HCT116 (cell line): ENCODE data around the gene TMEM119. TPM values are rescaled to one million over a fixed set of nuclear protein-coding genes. Genes with fewer than 3 reads are reported as not detected.

Source experiments
- ATAC-seq: fragments of 200-7000 bp; cut with Tn5 transposase; 2 replicates; pipeline ENCODE4 v1.9.1; 2020; ENCODE audit warnings: mild to moderate bottlenecking, moderate library complexity
- BruUV-seq: library from RNA; stranded (reverse); fragments of 400-500 nt; replicated peaks from 2 replicates; lab custom pipeline; 2021; lab: Mats Ljungman, UMichigan
- CTCF ChIA-PET: fragments of 300-600 bp; sonication (Branson Sonifier 250); formaldehyde crosslinking; loops from one replicate; lab custom pipeline; 2021; ENCODE audit warnings: antibody characterized with exemption; lab: Charles Lee
- POLR2A ChIA-PET: fragments of 300-600, 350-600 bp; sonication (Branson Sonifier 250); formaldehyde crosslinking; loops from one replicate; lab custom pipeline; 2021; ENCODE audit warnings: antibody characterized with exemption; lab: Charles Lee
- RAD21 ChIA-PET, 2 experiments: fragments of 300-600 bp; sonication (Branson Sonifier 250); formaldehyde crosslinking; loops; one replicate each; lab custom pipeline; 2023; ENCODE audit warnings: low total read pairs in 2 of 2; ENCODE audit not compliant: uncharacterized antibody in 2 of 2, unreplicated experiment in 2 of 2, low non-redundant PET in 1 of 2; lab: Charles Lee
- DNase-seq: peaks from one replicate; pipeline ENCODE4 v3.0.0-alpha.2; 2010; ENCODE audit warnings: low read depth, low spot score
- H2AFZ ChIP-seq: fragments of 200-600 bp; shearing (Covaris generic), sonication (generic); 2 replicates; pipeline ENCODE4 v1.6.1; 2017; ENCODE audit warnings: low read depth, mixed run types, mixed read lengths, antibody characterized with exemption, low read length; ENCODE audit not compliant: poor library complexity, severe bottlenecking
- H3K27ac ChIP-seq: 2 replicates; pipeline ENCODE4 v1.5.1; 2012; ENCODE audit warnings: low read depth, low read length
- H3K27me3 ChIP-seq: fragments of 200-600 bp; sonication (generic); 2 replicates; pipeline ENCODE4 v1.6.1; 2016; ENCODE audit warnings: mixed run types, low read length, mixed read lengths; ENCODE audit not compliant: insufficient read depth
- H3K36me3 ChIP-seq, 2 experiments: fragments of 200-500 bp in 1 of 2; fragments of 200-600 bp in 1 of 2; sonication (Bioruptor generic) in 1 of 2; sonication (generic) in 1 of 2; 2 replicates each; pipeline versions ENCODE4 v1.5.1 to v1.6.1; 2014 to 2016; ENCODE audit warnings: low read length in 2 of 2, inconsistent platforms in 1 of 2, mixed read lengths in 1 of 2, mixed run types in 1 of 2; ENCODE audit not compliant: insufficient read depth in 2 of 2, control insufficient read depth in 1 of 2
- H3K4me1 ChIP-seq, 2 experiments: fragments of 200-600 bp in 1 of 2; sonication (generic) in 1 of 2; 2 replicates each; pipeline versions ENCODE4 v1.5.1 to v1.6.1; 2012 to 2017; ENCODE audit warnings: low read length in 2 of 2, inconsistent platforms in 1 of 2, mild to moderate bottlenecking in 1 of 2, mixed read lengths in 1 of 2, mixed run types in 1 of 2, moderate library complexity in 1 of 2; ENCODE audit not compliant: insufficient read depth in 2 of 2, control insufficient read depth in 1 of 2
- H3K4me2 ChIP-seq: fragments of 200-600 bp; sonication (generic); 2 replicates; pipeline ENCODE4 v1.6.1; 2017; ENCODE audit warnings: mixed run types, low read length, mixed read lengths
- H3K4me3 ChIP-seq, 2 experiments: fragments of 200-600 bp in 1 of 2; sonication (generic) in 1 of 2; replicated peaks in 1 of 2; 2 replicates each; pipeline ENCODE4 v1.5.1; 2011 to 2016; ENCODE audit warnings: low read length in 2 of 2, control low read depth in 1 of 2, low read depth in 1 of 2, mild to moderate bottlenecking in 1 of 2, mixed read lengths in 1 of 2, mixed run types in 1 of 2
- H3K79me2 ChIP-seq: fragments of 200-600 bp; sonication (generic); 2 replicates; pipeline ENCODE4 v1.6.1; 2017; ENCODE audit warnings: mild to moderate bottlenecking, mixed run types, low read length, moderate library complexity, mixed read lengths; ENCODE audit not compliant: insufficient read depth
- H3K9ac ChIP-seq: fragments of 200-600 bp; sonication (generic); 2 replicates; pipeline ENCODE4 v1.6.1; 2016; ENCODE audit warnings: low read length, mixed read lengths
- H3K9me2 ChIP-seq: fragments of 200-600 bp; sonication (generic), shearing (Covaris generic); 2 replicates; pipeline ENCODE4 v1.6.1; 2017; ENCODE audit warnings: mixed run types, mild to moderate bottlenecking, moderate library complexity; ENCODE audit not compliant: insufficient read depth
- H3K9me3 ChIP-seq, 2 experiments: fragments of 200-500 bp in 1 of 2; fragments of 200-600 bp in 1 of 2; sonication (Bioruptor generic) in 1 of 2; sonication (generic) in 1 of 2; 2 replicates each; pipeline ENCODE4 v1.6.1; 2014 to 2017; ENCODE audit warnings: low read length in 2 of 2, mixed read lengths in 2 of 2, inconsistent platforms in 1 of 2, low read depth in 1 of 2, mild to moderate bottlenecking in 1 of 2, mixed run types in 1 of 2, moderate library complexity in 1 of 2; ENCODE audit not compliant: control insufficient read depth in 1 of 2, insufficient read depth in 1 of 2
- H4K20me1 ChIP-seq: fragments of 200-600 bp; sonication (generic), shearing (Covaris generic); 2 replicates; pipeline ENCODE4 v1.6.1; 2017; ENCODE audit warnings: mixed run types, mild to moderate bottlenecking, moderate library complexity; ENCODE audit not compliant: insufficient read depth
- CTCF ChIP-seq, 3 experiments: fragments of 200-600 bp in 1 of 3; sonication (generic) in 1 of 3; IDR thresholded peaks in 2 of 3; conservative IDR thresholded peaks in 1 of 3; 2 replicates each; pipeline ENCODE4 v1.5.1; 2012 to 2017; ENCODE audit warnings: low read depth in 2 of 3, low read length in 2 of 3, antibody characterized with exemption in 1 of 3, borderline replicate concordance in 1 of 3, control low read depth in 1 of 3, mild to moderate bottlenecking in 1 of 3, mixed read lengths in 1 of 3, mixed run types in 1 of 3, moderate library complexity in 1 of 3; ENCODE audit not compliant: insufficient read depth in 1 of 3
- EZH2phosphoT487 ChIP-seq: fragments of 200-600 bp; IDR thresholded peaks from 2 replicates; pipeline ENCODE4 v1.6.1; 2018; ENCODE audit warnings: antibody characterized with exemption, borderline replicate concordance
- RAD21 ChIP-seq: IDR thresholded peaks from 2 replicates; pipeline ENCODE4 v1.6.1; 2012; ENCODE audit warnings: low read depth, mild to moderate bottlenecking
- intact Hi-C: fragments of 100-400 bp; cut with micrococcal nuclease; formaldehyde crosslinking; loops from 2 replicates; pipeline ENCODE4 v1.10.0; 2022
- total RNA-seq: library from RNA; stranded (reverse); gene quantifications from one replicate; pipeline ENCODE4 v1.2.1, GENCODE V29; 2021; ENCODE audit not compliant: unreplicated experiment

TMEM119 gene
- total RNA-seq, 1 experiment from 2014 or later = not detected

- ChIA-PET POLR2A (interaction anchor here (0.6 to 0.7 kb wide), 2 partner anchors 11 to 85 kb away, joined by 3 to 5 read pairs; no protein-coding TSS in a partner anchor), RAD21 (interaction anchor here in 1 of 2 experiments (0.6 kb wide), 2 partner anchors 29 to 36 kb away, joined by 3 to 4 read pairs; no protein-coding TSS in a partner anchor), CTCF (interaction anchor here (0.6 to 0.8 kb wide), 3 partner anchors 81 to 1098 kb away, joined by 3 to 6 read pairs (median 3); no protein-coding TSS in a partner anchor)
- H3K27me3 ChIP-seq = no peaks in the 10 kb centered on the region
- TF ChIP-seq RAD21 (0 out of 2 replicates have a peak, but pooled peaks have one; percentile 33), EZH2phosphoT487 (no peak), CTCF (IDR thresholded peaks at IDR 0.05 in 2 of 3, conservative IDR thresholded peaks at IDR 0.05 in 1 of 3; ENCODE audit: borderline replicate concordance in 1 of 3, insufficient read depth in 1 of 3, low read depth in 2 of 3, low read length in 2 of 3) (peak in 2 of 3 experiments; percentile 22 to 32; a peak in 4 of 6 replicates)
- H3K9me3 ChIP-seq = no peaks in the 10 kb centered on the region
- no peaks in the 10 kb centered on the region for H3K79me2 ChIP-seq
- H3K4me2 ChIP-seq = no peak overlapping the region
- H3K27ac ChIP-seq = no peak overlapping the region
- H3K4me3 ChIP-seq = no peak overlapping the region
- no peak for DNase-seq
- ATAC-seq = no peak
- H3K4me1 ChIP-seq = peaks cover 84 to 99% of the 10 kb centered on the region in 2 experiments
- no peak overlapping the region for H2AFZ ChIP-seq
- BruUV-seq = no TSS peak
- no peak overlapping the region for H3K9ac ChIP-seq
- no peaks in the 10 kb centered on the region for H3K9me2 ChIP-seq
- H4K20me1 ChIP-seq = no peaks in the 10 kb centered on the region
- H3K36me3 ChIP-seq = peaks cover 0 to 10% of the 10 kb centered on the region in 2 experiments; a peak in 2 of 4 replicates
- intact Hi-C loops = no loop called here
These were observed 49.0 kb upstream of the TMEM119 start for GRCh38 chr12:108646600-108647579.
